C4-2B (cell line): ENCODE data around the gene TRPM7.

Experiments used
- H3K27ac ChIP-seq: fragments of 450-650 bp; 2 replicates; pipeline ENCODE4 v1.5.1; 2017
- CTCF ChIP-seq: fragments of 450-650 bp; conservative IDR thresholded peaks from 2 replicates; pipeline ENCODE4 v1.5.1; 2017; ENCODE audit warnings: mild to moderate bottlenecking
- ZFX ChIP-seq: fragments of 450-650 bp; IDR thresholded peaks from 2 replicates; pipeline ENCODE4 v1.6.1; 2017

The TRPM7 gene

GRCh38 chr15:50686469-50687301, at the start of gene TRPM7:
Gene TRPM7, minus strand, starts transcription at chr15:50686797. Its CDS starts 264 bp downstream, at chr15:50686533.
- H3K27ac ChIP-seq: peak within 1 kb of the TSS; percentile 82
- TF ChIP-seq CTCF (no peak), ZFX (peak; percentile 93)

GRCh38 chr15:50735156-50735555, 48.6 kb upstream of the TRPM7 start:
- TF ChIP-seq ZFX (no peak), CTCF (no peak)
- no peak overlapping the region for H3K27ac ChIP-seq

- no peak for TF ChIP-seq ZFX
- H3K27ac ChIP-seq: no peak overlapping the region
Observed at GRCh38 chr15:50726315-50726714, 39.7 kb upstream of the TRPM7 start.

GRCh38 chr15:50718700-50719125, 32.1 kb upstream of the TRPM7 start:
- no peak overlapping the region for H3K27ac ChIP-seq
- TF ChIP-seq ZFX: no peak
- no peak for TF ChIP-seq CTCF

- H3K27ac ChIP-seq: no peak overlapping the region
- no peak for TF ChIP-seq CTCF
- TF ChIP-seq ZFX: no peak
Observed at GRCh38 chr15:50712018-50712417, 25.4 kb upstream of the TRPM7 start.

- H3K27ac ChIP-seq: no peak overlapping the region
- TF ChIP-seq CTCF (no peak), ZFX (no peak)
Observed at GRCh38 chr15:50710585-50710984, 24.0 kb upstream of the TRPM7 start.

GRCh38 chr15:50707878-50708427, 21.4 kb upstream of the TRPM7 start:
- no peak overlapping the region for H3K27ac ChIP-seq
- TF ChIP-seq ZFX: no peak
- no peak for TF ChIP-seq CTCF
